CD4-positive, alpha-beta T cell (primary cell): Measurements from ENCODE around the gene SPDYC. TPM values are rescaled to one million over a fixed set of nuclear protein-coding genes. Genes with fewer than 3 reads are reported as not detected.
"Not testable (repeated sequence)": the region's sequence is repeated elsewhere in the genome, so short reads cannot be mapped to it uniquely, and the experiment has no call there.

ENCODE experiments used
- ATAC-seq: fragments of 200-7000 bp; cut with Tn5 transposase; one replicate; pipeline ENCODE4 v1.10.0; 2022; ENCODE audit warnings: mild to moderate bottlenecking; ENCODE audit not compliant: poor library complexity
- CTCF ChIA-PET: fragments of 350-600 bp; sonication (Branson Sonifier 250); formaldehyde crosslinking; loops from one replicate; lab custom pipeline; 2021; ENCODE audit warnings: antibody characterized with exemption, inconsistent platforms; lab: Charles Lee
- POLR2A ChIA-PET: fragments of 350-600 bp; sonication (Branson Sonifier 250); formaldehyde crosslinking; loops from one replicate; lab custom pipeline; 2021; ENCODE audit warnings: antibody characterized with exemption, inconsistent platforms; lab: Charles Lee
- DNase-seq, 14 experiments: peaks; one replicate each; pipeline ENCODE4 v3.0.0-alpha.2; 2013 to 2020; ENCODE audit warnings: mixed read lengths in 2 of 14
- H3K27ac ChIP-seq, 2 donors: one replicate each; pipeline versions ENCODE4 v1.5.1 to v1.7.0; 2013; ENCODE audit warnings: low read length in 2 of 2, low read depth in 1 of 2, mild to moderate bottlenecking in 1 of 2
- H3K27me3 ChIP-seq, 2 experiments: 1 replicate in 1 of 2; 2 replicates in 1 of 2; pipeline versions ENCODE4 v1.6.1 to v1.7.0; 2013; ENCODE audit warnings: low read length in 2 of 2, control low read depth in 1 of 2, mild to moderate bottlenecking in 1 of 2, moderate library complexity in 1 of 2; ENCODE audit not compliant: insufficient read depth in 2 of 2, control insufficient read depth in 1 of 2
- H3K36me3 ChIP-seq: one replicate; pipeline ENCODE4 v1.6.1; 2013; ENCODE audit warnings: low read length, control low read depth; ENCODE audit not compliant: insufficient read depth
- H3K4me1 ChIP-seq: one replicate; pipeline ENCODE4 v1.6.1; 2013; ENCODE audit warnings: low read length, control low read depth; ENCODE audit not compliant: insufficient read depth
- H3K4me3 ChIP-seq: one replicate; pipeline ENCODE4 v1.5.1; 2013; ENCODE audit warnings: mild to moderate bottlenecking, low read length, moderate library complexity
- H3K9me3 ChIP-seq, 2 experiments: 1 replicate in 1 of 2; 2 replicates in 1 of 2; pipeline versions ENCODE4 v1.6.1 to v1.7.0; 2013; ENCODE audit warnings: low read length in 2 of 2, mild to moderate bottlenecking in 2 of 2, control low read depth in 1 of 2, moderate library complexity in 1 of 2; ENCODE audit not compliant: control insufficient read depth in 1 of 2, insufficient read depth in 1 of 2
- H3K27ac Mint-ChIP-seq: one replicate; pipeline ENCODE4 v1.8.0; 2020; ENCODE audit warnings: mixed read lengths
- H3K27me3 Mint-ChIP-seq: one replicate; pipeline ENCODE4 v1.8.0; 2021; ENCODE audit warnings: mixed read lengths
- H3K36me3 Mint-ChIP-seq: one replicate; pipeline ENCODE4 v1.8.0; 2021; ENCODE audit warnings: low read depth, mixed read lengths
- H3K4me1 Mint-ChIP-seq: one replicate; pipeline ENCODE4 v1.8.0; 2021; ENCODE audit warnings: low read depth, mixed read lengths
- H3K4me3 Mint-ChIP-seq: one replicate; pipeline ENCODE4 v1.8.0; 2020; ENCODE audit warnings: mild to moderate bottlenecking, mixed read lengths
- H3K9me3 Mint-ChIP-seq: one replicate; pipeline ENCODE4 v1.8.0; 2020; ENCODE audit warnings: mixed read lengths
- intact Hi-C, 2 experiments: fragments of 100-400 bp; cut with DNase I in 1 of 2; cut with micrococcal nuclease in 1 of 2; formaldehyde crosslinking; loops; one replicate each; pipeline versions ENCODE4 v1.15.1 to v1.9.0; 2023 to 2025; cut with DNase I, micrococcal nuclease
- total RNA-seq, 174 experiments: library from RNA in 2 of 174; stranded (reverse) in 2 of 174; gene quantifications; one replicate each; pipeline ENCODE4 v1.2.3 and lab custom pipeline; 2021 to 2026
- TF ChIP-seq, protein P1 (sequence below): fragments of 200-600 bp; IDR thresholded peaks from one replicate; pipeline ENCODE4 v1.8.0; 2022; ENCODE audit warnings: antibody characterized with exemption, mild to moderate bottlenecking

The SPDYC gene
- total RNA-seq, 2 experiments from 2014 or later = not detected

- H3K9me3 Mint-ChIP-seq = no peaks in the 10 kb centered on the region
- CTCF ChIA-PET = no interaction called here
- ATAC-seq = no peak
- H3K27ac Mint-ChIP-seq = no peak overlapping the region
- H3K4me1 Mint-ChIP-seq = no peaks in the 10 kb centered on the region
- TF ChIP-seq, protein P1, sequence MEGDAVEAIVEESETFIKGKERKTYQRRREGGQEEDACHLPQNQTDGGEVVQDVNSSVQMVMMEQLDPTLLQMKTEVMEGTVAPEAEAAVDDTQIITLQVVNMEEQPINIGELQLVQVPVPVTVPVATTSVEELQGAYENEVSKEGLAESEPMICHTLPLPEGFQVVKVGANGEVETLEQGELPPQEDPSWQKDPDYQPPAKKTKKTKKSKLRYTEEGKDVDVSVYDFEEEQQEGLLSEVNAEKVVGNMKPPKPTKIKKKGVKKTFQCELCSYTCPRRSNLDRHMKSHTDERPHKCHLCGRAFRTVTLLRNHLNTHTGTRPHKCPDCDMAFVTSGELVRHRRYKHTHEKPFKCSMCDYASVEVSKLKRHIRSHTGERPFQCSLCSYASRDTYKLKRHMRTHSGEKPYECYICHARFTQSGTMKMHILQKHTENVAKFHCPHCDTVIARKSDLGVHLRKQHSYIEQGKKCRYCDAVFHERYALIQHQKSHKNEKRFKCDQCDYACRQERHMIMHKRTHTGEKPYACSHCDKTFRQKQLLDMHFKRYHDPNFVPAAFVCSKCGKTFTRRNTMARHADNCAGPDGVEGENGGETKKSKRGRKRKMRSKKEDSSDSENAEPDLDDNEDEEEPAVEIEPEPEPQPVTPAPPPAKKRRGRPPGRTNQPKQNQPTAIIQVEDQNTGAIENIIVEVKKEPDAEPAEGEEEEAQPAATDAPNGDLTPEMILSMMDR = no peak
- no peaks in the 10 kb centered on the region for H3K27me3 ChIP-seq
- no peaks in the 10 kb centered on the region for H3K9me3 ChIP-seq
- no peak for DNase-seq
- no peak overlapping the region for H3K27ac ChIP-seq
- H3K27me3 Mint-ChIP-seq = no peaks in the 10 kb centered on the region
- no peaks in the 10 kb centered on the region for H3K36me3 ChIP-seq
- H3K36me3 Mint-ChIP-seq = no peaks in the 10 kb centered on the region
- H3K4me3 ChIP-seq = no peak overlapping the region
- intact Hi-C loops = no loop called here
- POLR2A ChIA-PET = interaction anchor here (0.5 to 2.0 kb wide), 2 partner anchors 13 to 1295 kb away, joined by 3 to 9 read pairs; partner anchors contain the start of gene SYVN1
- H3K4me3 Mint-ChIP-seq = no peak overlapping the region
- no peaks in the 10 kb centered on the region for H3K4me1 ChIP-seq
Measured at GRCh38 chr11:65147352-65148075, 22.5 kb upstream of the SPDYC start.

- ATAC-seq (no peak), DNase-seq (no peak)
- H3K27ac ChIP-seq = no peak overlapping the region
- H3K4me3 Mint-ChIP-seq = no peak overlapping the region
- H3K9me3 ChIP-seq = no peaks in the 10 kb centered on the region
- no peaks in the 10 kb centered on the region for H3K27me3 Mint-ChIP-seq
- no peaks in the 10 kb centered on the region for H3K36me3 ChIP-seq
- H3K4me1 Mint-ChIP-seq = no peaks in the 10 kb centered on the region
- no peaks in the 10 kb centered on the region for H3K27me3 ChIP-seq
- TF ChIP-seq, protein P1 = no peak
- no peak overlapping the region for H3K27ac Mint-ChIP-seq
- intact Hi-C loops = no loop called here
- ChIA-PET CTCF (no interaction called here), POLR2A (interaction anchor here (2.0 kb wide), 1 partner anchor 14 kb away, joined by 9 read pairs; the partner anchor contains the start of gene SYVN1)
- no peaks in the 10 kb centered on the region for H3K36me3 Mint-ChIP-seq
- H3K4me3 ChIP-seq = no peak overlapping the region
- H3K9me3 Mint-ChIP-seq = no peaks in the 10 kb centered on the region
- H3K4me1 ChIP-seq = no peaks in the 10 kb centered on the region
Measured at GRCh38 chr11:65148657-65149056, 21.4 kb upstream of the SPDYC start.

GRCh38 chr11:65150131-65150508 is 19.9 kb upstream of the SPDYC start:
- H3K9me3 ChIP-seq, H3K4me3 ChIP-seq, ATAC-seq, CTCF ChIA-PET, H3K27me3 ChIP-seq, POLR2A ChIA-PET, DNase-seq, H3K36me3 ChIP-seq, H3K27me3 Mint-ChIP-seq, H3K4me3 Mint-ChIP-seq, H3K4me1 Mint-ChIP-seq, H3K27ac ChIP-seq, H3K36me3 Mint-ChIP-seq, H3K9me3 Mint-ChIP-seq, H3K4me1 ChIP-seq, H3K27ac Mint-ChIP-seq: not testable (repeated sequence)
- intact Hi-C loops = loop anchor here in 1 of 2 experiments (5.0 kb wide), 1 partner anchor 147 kb away; no protein-coding TSS in a partner anchor
